Urinary bladder (tissue), 4 donors: ENCODE measurements around the gene CLDND2. TPM values are rescaled to one million over a fixed set of nuclear protein-coding genes. Genes with fewer than 3 reads are reported as not detected.
A peak's percentile ranks its signal among the peaks of the same experiment; 100 is the strongest.

Experiments
- DNase-seq: peaks from one replicate; pipeline ENCODE4 v3.0.0-alpha.2; 2015; ENCODE audit errors: extremely low spot score
- H3K27ac ChIP-seq: one replicate; pipeline ENCODE4 v1.5.1; 2013; ENCODE audit warnings: low read depth, mild to moderate bottlenecking, moderate library complexity
- H3K36me3 ChIP-seq: one replicate; pipeline ENCODE4 v1.6.1; 2013; ENCODE audit warnings: mild to moderate bottlenecking, moderate library complexity; ENCODE audit not compliant: insufficient read depth
- H3K4me1 ChIP-seq: one replicate; pipeline ENCODE4 v1.6.1; 2013; ENCODE audit warnings: mild to moderate bottlenecking, moderate library complexity; ENCODE audit not compliant: insufficient read depth
- H3K4me3 ChIP-seq: one replicate; pipeline ENCODE4 v1.5.1; 2013; ENCODE audit warnings: low read depth, low read length
- WGBS: extraction: QIAGEN DNeasy Blood & Tissue Kit; methylation state at CpG from one replicate; pipeline ENCODE4 v1.1.7; 2013; 5-methylcytosine and 5-hydroxymethylcytosine counted together
- polyA plus RNA-seq: library from polyadenylated mRNA; stranded (reverse); fragments of 200-250 nt; gene quantifications from one replicate; pipeline ENCODE4 v1.2.3, GENCODE V29; 2013
- total RNA-seq: library from RNA; depleted of rRNA; stranded (reverse); fragments of >200 nt; gene quantifications from one replicate; pipeline ENCODE4 v1.2.3, GENCODE V29; 2014
- donor health status: healthy with polysubstance abuse.
- donor health status: healthy.

The CLDND2 gene
- total and polyA plus RNA-seq, 2 donors: 0.85 TPM; not detected in 1

DNA sequence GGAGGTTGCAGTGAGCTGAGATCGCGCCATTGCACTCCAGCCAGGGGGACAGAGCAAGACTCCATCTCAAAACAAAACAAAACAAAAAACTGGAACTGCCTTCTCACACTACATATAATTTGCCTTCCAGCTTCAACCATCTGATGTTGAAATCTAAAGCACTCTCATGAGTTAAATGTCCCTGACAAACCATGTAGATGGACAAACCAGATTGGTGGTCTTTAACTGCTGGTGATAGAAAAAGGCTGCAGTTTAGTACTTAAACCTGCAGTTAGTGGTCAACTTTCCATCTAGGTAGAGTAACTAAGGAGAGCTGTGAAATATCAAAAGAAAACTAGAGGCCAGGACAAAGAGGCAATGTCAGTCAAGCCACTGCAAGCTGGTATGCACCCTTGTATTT is 27.4 kb upstream of the CLDND2 start:
- DNase-seq: no peak
- no peaks in the 10 kb centered on the region for H3K36me3 ChIP-seq
- no peak overlapping the region for H3K27ac ChIP-seq
- 97% methylated on average over 2 of the region's 2 CpGs for WGBS
- H3K4me3 ChIP-seq: no peak overlapping the region
- no peaks in the 10 kb centered on the region for H3K4me1 ChIP-seq

- Histone ChIP-seq H3K27ac (peak overlapping the region; percentile 30), H3K4me3 (peak overlapping the region; percentile 17), H3K4me1 (no peaks in the 10 kb centered on the region), H3K36me3 (no peaks in the 10 kb centered on the region)
- DNase-seq: peak; percentile 97
- 1% methylated on average over 45 of the region's 45 CpGs for whole genome bisulfite sequencing
Observed at GRCh38 chr19:51394050-51394836, 25.4 kb upstream of the CLDND2 start.

DNA sequence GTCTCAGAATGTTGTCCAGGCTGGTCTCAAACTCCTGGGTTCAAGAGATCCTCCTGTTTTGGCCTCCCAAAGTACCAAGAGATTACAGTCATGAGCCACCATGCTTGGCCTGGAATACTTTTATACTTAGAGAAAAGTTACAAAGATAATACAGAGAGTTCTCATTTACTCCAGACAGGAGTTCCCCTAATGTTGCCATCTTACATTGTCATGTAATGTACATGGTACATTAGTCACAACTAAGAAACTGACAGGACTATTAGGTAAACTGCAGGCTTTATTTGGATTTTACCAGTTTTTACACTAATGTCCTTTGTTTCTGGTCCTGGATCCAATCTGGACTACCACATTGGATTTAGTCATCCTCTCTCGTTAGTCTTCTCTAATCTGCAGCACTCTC is 23.9 kb upstream of the CLDND2 start:
- Histone ChIP-seq H3K27ac (no peak overlapping the region), H3K4me3 (no peak overlapping the region), H3K36me3 (no peaks in the 10 kb centered on the region), H3K4me1 (no peaks in the 10 kb centered on the region)
- WGBS: 96% methylated on average over 1 of the region's 1 CpG
- DNase-seq: no peak

DNA sequence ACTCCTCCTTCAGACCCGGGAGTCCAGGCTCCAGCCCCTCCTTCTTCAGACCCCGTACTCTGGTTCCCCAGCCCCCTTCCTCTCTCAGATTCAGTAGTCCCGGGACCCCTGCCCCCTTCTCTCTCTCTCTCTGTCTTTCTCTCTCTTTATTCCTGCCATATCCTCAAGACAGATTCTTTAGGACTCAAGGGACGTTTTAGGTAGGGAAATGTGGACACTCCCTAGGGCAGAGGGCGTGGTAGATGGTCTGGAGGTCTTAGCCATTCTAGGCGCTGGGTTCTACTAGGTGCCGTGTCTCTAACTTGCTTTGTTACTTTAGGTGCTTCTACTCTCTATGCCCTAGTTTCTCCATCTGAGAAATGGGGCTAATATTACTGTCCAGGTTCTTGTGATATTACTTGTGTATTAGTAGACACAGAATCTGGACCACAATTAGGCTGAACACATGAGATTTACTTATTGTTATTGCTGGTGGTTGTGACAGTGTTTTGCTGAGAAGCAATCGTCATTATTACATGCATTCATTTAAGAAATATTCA is 22.3 kb upstream of the CLDND2 start:
- Histone ChIP-seq H3K4me1 (no peaks in the 10 kb centered on the region), H3K27ac (no peak overlapping the region), H3K4me3 (no peak overlapping the region), H3K36me3 (no peaks in the 10 kb centered on the region)
- DNase-seq: no peak
- WGBS: 70% methylated on average over 8 of the region's 8 CpGs

DNA sequence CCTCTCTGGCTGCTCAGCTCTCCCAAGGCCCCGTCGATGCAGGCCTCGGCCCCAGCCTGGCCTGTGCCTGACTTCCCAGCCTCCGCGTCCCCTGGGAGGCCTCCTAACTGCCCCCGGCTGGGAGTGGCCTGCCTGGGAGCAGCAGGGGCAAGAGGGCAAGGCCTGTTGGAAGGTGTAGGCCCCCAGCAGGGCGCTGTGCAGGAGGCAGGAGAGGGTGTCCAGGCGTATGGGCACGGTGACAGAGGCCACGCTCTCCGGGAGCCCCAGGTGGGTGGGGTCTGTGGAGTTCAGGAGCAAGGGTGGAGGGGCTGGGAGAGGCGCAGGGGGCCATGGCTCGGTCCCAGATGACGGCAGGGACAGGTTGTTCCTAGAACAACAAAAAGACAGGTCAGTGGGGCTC is 20.3 kb upstream of the CLDND2 start:
- Histone ChIP-seq H3K36me3 (no peaks in the 10 kb centered on the region), H3K27ac (no peak overlapping the region), H3K4me1 (no peaks in the 10 kb centered on the region), H3K4me3 (no peak overlapping the region)
- DNase-seq: no peak
- 83% methylated on average over 14 of the region's 14 CpGs for WGBS

DNA sequence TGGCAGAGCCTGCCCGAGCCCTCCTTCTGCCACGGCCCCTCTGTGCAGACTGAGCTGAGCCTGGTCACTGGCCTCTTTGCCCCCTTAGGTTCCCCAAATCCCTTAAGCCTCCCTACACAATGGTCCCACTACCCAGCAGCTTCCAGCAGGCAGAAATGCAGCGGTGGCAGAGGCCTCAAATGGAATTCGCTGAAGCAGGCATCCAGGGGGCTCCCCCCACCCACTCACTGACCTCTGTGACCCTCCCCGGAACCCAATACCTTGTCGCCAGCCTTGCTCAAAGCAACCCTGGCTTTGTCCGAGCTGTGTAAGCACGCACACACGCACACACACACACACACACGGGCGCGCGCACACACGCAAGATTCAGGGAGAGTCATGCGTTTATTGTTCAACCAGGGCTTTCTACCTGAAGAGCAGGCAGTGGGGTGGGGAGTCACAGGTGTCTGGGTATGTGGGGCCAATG is 19.2 kb upstream of the CLDND2 start, which contains the start of gene LIM2:
LIM2 (minus strand) TSS at position 51 of the 466 bp plus-strand sequence. CDS start 531 bp downstream, outside the sequence.
- WGBS: 68% methylated on average over 15 of the region's 15 CpGs

GRCh38 chr19:51386882-51387520 is 18.2 kb upstream of the CLDND2 start:
- Histone ChIP-seq H3K36me3 (no peaks in the 10 kb centered on the region), H3K4me1 (no peaks in the 10 kb centered on the region), H3K4me3 (no peak overlapping the region), H3K27ac (no peak overlapping the region)
- WGBS: 87% methylated on average over 14 of the region's 14 CpGs
- DNase-seq: no peak

More for the DNA sequence above, 19.2 kb upstream of the CLDND2 start, which contains the start of gene LIM2:
- H3K4me1 ChIP-seq: no peaks in the 10 kb centered on the region
- no peaks in the 10 kb centered on the region for H3K36me3 ChIP-seq
- no peak within 1 kb of the TSS for H3K27ac ChIP-seq
- no peak within 1 kb of the TSS for H3K4me3 ChIP-seq
- no peak for DNase-seq

DNA sequence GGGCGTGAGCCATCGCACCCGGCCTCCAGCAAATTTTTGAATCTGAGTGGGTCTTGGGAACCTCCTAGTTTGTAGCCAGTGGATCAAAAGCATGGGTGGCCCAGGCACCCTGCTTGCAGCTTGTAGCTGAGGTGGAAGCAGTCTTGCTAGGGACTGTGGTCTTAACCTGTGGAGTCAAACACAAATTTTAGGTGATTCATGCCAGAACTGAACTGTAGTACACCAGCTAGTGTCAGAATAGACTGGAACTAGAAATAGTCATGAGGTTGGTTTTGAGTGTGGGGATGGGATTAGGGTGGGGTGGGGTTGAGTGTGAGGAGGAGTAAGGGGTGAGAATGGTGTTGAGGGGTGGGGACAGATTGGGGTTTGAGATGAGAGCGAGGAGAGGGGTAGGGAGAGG is 13.2 kb upstream of the CLDND2 start:
- Histone ChIP-seq H3K27ac (no peak overlapping the region), H3K4me1 (no peaks in the 10 kb centered on the region), H3K4me3 (no peak overlapping the region), H3K36me3 (no peaks in the 10 kb centered on the region)
- DNase-seq: no peak
- 98% methylated on average over 4 of the region's 4 CpGs for WGBS

DNA sequence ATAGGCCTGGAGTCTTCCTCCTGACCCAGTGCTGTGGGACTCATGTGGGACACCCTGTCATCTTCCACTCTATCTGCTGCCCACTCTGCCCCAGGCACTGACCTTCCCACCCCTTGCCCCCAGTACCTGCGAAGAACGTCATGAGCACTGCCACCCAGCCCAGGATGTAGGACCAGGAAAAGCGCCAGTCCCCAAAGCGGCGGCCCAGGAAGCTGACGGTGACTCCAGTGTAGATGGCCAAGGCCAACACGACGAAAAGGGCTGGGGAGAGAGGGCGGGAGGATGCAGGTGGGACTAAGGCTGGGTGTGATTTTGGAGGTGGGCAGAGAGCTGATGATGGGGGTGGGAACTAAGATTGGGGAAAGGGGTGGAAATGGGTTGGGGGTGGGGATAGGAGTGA is 11.6 kb upstream of the CLDND2 start:
- Histone ChIP-seq H3K36me3 (no peaks in the 10 kb centered on the region), H3K27ac (no peak overlapping the region), H3K4me3 (no peak overlapping the region), H3K4me1 (no peaks in the 10 kb centered on the region)
- WGBS: 92% methylated on average over 9 of the region's 9 CpGs
- DNase-seq: no peak

DNA sequence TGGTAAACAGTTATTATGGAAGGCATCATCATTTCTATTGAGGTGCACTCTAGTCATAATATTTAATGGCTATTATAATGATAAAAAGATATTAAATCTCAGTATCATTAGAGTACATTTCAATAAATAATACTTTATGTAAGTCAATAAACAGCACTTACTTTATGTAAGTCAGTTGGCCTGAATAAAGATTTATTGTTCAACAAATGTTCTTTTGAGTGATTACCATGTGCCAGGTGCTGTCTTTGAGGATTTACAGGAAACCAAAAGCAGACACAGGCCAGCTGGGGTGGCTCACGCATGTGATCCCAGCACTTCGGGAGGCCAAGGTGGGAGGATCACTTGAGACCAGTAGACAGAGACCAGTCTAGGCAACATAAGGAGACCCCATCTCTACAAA is 8.6 kb upstream of the CLDND2 start:
- no peaks in the 10 kb centered on the region for H3K36me3 ChIP-seq
- H3K27ac ChIP-seq: no peak overlapping the region
- no peaks in the 10 kb centered on the region for H3K4me1 ChIP-seq
- H3K4me3 ChIP-seq: no peak overlapping the region
- no peak for DNase-seq
- WGBS: 74% methylated on average over 2 of the region's 2 CpGs

DNA sequence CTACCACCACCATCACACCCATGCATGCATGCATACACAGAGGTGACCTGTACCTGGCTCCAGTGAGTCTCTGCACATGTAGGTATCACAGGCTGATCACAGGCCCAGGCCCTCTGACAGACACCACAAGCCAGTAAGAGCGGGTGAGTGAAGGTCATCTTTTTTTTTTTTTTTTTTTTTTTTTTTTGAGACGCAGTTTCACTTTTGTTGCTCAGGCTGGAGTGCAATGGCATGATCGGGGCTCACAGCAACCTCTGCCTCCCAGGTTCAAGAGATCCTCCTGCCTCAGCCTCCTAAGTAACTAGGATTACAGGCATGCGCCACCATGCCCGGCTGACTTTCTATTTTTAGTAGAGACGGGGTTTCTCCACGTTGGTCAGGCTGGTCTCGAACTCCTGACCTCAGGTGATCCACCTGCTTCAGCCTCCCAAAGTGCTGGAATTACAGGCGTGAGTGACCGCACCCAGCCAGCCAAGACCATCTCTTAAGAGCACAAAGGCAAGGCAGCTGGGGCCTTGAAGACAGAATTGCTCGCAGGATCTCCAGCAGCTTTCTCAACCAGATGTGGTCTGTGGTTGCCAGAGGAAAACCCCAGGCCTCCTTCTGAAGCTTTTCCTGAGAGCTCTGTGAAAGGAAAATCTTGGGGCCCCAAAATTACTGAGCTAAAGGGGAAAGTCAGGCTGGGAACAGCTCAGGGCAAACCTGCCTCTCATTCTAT is 6.9 kb upstream of the CLDND2 start:
- no peak overlapping the region for H3K27ac ChIP-seq
- no peaks in the 10 kb centered on the region for H3K36me3 ChIP-seq
- DNase-seq: no peak
- H3K4me1 ChIP-seq: no peaks in the 10 kb centered on the region
- WGBS: 70% methylated on average over 11 of the region's 11 CpGs
- H3K4me3 ChIP-seq: no peak overlapping the region

GRCh38 chr19:51372649-51373504 is 4.1 kb upstream of the CLDND2 start, which contains the start of gene NKG7:
NKG7 (minus strand) TSS chr19:51372654; CDS start chr19:51372535, 119 bp downstream.
- Histone ChIP-seq H3K4me1 (no peaks in the 10 kb centered on the region), H3K27ac (no peak within 1 kb of the TSS), H3K4me3 (no peak within 1 kb of the TSS), H3K36me3 (no peaks in the 10 kb centered on the region)
- DNase-seq: no peak
- 43% methylated on average over 9 of the region's 9 CpGs for WGBS
